GM18861 (cell line): ENCODE measurements around the gene ZSWIM3.
"Not testable (repeated sequence)": the region's sequence is repeated elsewhere in the genome, so short reads cannot be mapped to it uniquely, and the experiment has no call there.

Experiments
- ATAC-seq: cut with Tn5 transposase; IDR thresholded peaks from one replicate; pipeline ENCODE4 v1.9.1; 2021; ENCODE audit not compliant: unreplicated experiment

Gene ZSWIM3

DNA sequence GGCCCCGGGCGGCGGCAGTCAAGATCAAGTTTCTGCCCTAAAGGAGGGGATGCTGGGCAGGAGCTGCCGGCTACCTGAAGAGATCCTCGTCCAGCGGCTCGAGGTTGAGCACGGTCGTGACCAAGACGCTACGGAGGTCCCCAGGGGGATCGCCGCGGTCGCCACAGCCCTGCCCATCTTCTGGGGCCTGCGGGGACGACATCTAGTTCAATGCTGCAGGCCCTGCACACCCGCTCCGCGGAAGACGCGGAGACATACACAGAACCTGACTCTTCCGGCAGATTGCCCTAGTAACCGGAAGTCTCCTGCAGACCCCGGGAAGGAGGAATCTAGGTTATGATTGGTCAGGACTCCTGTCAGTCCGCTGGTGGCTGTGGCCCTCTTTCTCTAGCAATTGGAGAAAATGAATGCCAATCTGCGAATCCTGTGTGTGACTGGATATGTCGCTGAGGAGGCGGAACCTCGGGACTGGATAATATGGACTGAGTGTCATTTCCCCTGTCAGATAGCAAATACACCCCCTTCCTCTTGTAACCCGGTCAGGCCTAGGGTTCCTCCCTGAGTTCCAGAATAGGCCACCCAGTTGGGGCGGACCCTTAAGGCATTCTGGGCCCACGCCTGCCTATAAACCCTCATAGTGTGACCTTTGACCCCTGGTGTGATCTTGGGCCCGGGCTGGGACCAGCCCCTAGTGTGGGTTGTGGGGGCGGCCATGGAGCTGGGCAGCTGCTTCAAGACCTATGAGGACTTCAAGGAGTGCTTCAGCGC is at the start of gene ZSWIM3, which contains the start of gene ACOT8:
Gene ZSWIM3 (plus strand): TSS at position 501 of the 768 bp plus-strand sequence. CDS start 212 bp downstream, at position 713.
Gene ACOT8 (minus strand): TSS at position 279 of the 768 bp plus-strand sequence. CDS start 77 bp downstream, at position 202.
- peak; percentile 95 for ATAC-seq

DNA sequence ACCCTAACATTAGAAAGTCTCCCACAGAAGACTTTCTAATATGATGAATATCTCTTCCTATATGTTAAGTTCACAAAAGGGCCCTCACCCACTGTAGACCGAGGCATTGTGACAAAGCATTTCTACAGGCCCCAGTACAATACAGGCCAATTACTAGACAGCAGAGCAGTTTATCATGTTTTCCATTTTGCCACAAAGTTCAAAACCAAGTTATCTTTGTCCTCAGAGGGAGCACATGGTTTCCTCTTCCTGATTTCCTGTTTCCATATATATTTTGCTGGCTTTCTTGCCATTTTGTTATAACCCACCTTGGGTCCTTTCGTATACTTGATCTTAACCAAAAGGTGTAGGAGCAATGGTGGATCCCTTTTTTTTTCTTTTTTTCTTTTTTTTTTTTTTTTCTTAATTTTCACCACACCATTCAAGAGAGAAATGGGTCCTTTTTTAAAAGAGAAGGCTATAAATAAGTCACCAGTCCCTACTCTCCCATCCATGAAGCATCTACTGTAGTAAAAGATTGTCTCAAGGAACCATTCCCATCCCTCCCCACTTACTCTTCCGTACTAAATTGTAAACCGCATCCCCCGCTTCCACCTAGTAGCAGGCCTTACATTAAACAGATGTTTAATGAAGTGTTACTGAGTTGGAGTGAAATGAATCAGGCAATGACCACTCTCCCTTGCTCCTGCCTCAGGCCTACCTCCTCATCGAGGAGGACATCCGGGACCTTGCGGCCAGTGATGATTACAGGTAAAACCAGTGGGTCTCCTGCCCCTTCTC is 47.0 kb upstream of the ZSWIM3 start:
- no peak for ATAC-seq

DNA sequence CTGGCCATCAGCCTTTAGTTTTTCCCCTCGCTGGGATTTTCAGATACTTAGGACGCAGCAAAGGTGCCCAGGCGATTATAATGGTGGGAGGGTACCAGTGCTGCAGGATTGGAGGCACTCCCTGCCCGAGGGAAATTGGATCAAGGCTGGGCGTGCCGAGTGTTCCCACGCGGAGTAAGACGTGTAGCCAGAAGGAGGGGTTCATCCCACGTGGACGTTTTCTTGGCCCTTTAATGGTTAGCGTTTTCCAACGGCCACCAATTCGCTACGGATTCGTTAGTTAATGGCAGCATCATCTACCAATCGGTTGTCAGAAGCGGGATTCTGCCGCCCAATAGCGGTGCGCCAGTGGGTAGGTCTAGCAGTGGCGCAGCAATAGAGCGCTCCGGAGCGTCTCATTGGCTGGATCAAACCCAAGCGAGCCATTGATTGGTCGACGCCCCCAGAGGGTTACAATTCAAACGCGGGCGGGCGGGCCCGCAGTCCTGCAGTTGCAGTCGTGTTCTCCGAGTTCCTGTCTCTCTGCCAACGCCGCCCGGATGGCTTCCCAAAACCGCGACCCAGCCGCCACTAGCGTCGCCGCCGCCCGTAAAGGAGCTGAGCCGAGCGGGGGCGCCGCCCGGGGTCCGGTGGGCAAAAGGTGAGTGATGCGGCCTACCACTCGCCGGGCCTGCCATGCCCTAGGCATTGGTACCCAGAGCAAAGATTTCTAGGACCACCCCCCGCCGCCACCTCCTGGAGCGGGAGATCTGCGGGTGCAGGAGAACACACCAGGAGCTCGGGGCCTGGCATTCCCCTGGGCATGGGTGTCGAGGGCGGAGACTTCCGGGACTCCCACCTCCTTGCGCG is 45.0 kb upstream of the ZSWIM3 start, which contains the start of gene UBE2C:
Gene UBE2C (plus strand): TSS at position 488 of the 849 bp plus-strand sequence. CDS start 52 bp downstream, at position 540.
- ATAC-seq, result peak; percentile 93

DNA sequence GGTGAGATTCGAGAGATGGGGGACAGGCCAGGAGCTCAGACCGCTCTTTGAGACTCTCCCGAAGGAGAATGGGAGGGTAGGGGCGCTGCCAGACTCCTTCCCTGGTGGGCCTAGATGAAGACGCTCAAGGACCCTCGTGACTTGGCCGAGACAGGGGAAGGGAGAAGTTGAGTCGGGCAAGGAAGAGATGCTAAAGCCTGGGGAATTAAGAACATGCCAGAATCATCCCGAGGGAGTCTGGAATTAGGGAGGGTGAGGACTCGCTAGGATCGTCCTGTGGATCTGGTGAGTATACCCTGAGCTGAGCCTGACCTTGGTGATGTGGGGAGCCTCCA is 44.4 kb upstream of the ZSWIM3 start:
- no peak for ATAC-seq

DNA sequence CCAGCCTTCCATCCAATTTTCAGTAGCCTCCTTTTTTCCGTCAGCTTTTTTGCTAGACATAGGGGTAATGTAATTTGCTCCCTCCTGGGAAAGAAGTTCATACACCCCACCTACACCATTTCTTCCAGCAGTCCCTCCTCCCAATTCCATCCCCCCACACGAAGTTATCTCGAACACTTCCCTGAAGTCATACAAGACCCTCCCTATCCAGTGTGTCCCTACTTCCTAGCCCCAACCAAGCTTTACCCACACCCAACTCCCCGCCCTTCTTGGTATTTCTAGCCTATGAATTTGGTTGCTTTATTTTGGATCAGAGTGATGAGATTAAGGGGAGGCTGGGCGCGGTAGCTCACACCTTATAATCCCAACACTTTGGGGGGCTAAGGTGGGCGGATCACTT is 43.9 kb upstream of the ZSWIM3 start:
- no peak for ATAC-seq

DNA sequence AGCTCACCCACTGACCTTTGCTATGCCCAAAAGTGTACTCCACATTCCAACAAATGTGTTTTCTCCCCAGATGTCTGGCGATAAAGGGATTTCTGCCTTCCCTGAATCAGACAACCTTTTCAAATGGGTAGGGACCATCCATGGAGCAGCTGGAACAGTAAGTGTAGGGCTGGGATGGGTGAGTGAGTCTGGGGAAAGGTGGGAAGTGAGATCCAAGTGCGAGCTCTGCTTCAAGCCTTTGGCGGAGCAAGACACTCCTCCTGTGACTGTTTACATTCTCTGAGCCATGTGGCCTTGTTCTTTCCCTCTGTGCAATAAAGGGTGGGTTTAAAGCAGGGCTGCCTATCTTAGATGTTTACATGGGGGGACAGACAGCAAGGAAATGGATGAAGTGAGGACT is 43.1 kb upstream of the ZSWIM3 start:
- ATAC-seq, result no peak

DNA sequence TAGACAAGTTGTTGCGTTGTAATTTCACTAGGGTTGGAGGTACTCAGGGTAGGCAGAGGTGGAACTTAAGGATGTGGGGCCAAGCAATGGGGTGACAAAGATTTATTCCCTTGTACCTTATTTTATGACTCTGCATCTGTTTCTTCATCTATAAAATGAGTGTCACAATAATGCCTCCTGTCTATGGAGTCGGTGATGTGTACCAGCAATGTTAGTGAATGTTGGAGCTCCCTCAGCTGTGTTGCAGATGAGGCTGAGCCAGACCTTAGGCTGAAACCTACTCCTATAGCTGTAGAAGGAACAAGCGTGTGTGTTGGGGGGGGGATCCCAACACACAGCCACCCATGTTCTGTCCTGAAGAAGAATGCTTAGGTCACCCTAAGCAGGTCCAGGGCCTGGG is 40.5 kb upstream of the ZSWIM3 start:
- ATAC-seq, result no peak

DNA sequence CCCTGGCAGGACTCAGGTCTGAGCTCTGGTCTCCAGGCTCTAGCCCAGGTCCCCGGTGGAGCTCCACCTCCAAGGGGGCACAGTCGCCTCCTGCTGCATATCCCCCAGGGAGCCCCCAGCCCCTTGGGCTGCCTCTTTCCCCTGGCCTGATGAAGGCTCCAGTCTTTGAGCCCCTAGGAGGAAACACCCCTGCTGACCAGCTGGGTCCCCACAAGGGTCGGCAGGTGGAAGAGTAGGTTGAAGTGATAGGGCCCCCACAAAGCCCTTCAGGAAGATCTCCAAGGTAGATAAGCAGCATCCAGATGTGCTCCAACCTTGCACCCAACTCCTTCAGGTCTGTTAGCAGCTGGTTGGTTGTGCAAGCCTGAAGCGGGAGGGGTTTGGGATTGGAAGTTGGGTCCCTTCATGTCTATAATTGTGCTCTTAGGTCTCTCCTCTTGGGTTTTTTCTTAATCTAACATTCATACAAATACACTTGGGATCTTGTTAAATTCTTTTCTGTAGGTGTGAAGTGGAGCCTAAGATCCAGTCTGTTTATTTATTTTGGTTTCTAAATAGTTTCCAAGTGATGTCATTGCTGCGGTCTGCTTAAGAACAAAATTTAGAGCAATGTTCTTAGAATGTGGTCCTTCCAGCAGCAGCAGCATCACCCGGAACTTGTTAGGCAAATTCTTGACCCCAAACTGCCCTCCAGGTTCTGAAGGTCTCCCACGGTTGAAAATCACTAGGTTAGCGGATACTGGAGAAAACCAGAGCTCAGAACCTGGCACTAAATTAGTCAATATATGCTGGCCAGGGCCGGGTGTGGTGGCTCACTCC is 39.8 kb upstream of the ZSWIM3 start:
- ATAC-seq, result no peak

DNA sequence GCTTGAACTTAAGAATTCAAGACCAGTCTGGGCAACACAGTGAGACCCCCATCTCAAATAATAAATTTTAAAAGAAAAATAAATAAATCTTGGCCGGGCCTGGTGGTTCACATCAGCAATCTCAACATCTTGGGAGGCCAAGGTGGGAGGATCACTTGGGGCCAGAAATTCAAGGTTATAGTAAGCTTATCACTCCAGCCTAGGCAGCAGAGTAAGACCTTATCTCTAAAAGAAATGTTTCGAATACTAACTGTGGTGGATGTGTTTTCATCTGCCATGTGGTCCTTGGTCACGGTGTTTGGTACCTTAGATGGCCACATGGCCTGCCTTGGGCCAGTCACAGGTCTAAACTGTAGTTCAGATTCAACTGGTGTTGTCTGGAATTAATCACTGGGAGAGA is 39.2 kb upstream of the ZSWIM3 start:
- ATAC-seq, result no peak

DNA sequence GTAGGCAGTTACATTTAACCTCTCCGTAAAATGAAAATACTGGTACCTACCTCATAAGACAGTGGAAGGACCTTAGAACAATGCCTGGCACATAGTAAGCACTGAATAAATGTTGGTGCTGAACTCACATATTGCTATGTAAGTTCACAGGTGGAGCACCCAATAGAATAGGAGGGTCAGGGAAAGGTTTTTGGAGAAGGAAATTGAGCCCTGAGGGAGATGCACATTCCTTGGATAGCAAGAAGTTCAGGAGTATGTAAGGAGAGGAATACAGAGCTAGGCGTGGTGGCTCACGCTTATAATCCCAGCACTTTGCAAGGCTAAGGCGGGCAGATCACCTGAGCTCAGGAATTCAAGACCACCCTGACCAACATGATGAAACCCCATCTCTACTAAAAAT is 37.9 kb upstream of the ZSWIM3 start:
- no peak for ATAC-seq

DNA sequence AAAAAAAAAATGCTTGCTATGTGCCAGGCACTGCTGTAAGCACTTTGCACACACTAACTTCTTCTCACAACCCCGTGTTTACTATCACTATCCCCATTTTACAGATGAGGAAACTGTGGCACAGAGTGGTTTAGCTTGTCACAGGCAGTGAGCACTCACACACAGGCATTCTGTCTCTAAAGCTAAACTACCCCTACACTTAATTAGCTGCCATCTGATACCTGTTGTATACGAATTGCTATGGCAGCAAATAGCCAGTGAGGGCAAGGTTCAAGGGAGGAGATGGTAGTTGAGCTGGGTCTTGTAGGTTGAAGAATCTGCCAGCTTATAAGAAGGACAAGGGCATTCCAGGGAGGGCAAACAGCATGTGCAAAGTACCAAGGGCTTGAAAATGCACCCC is 35.5 kb upstream of the ZSWIM3 start:
- no peak for ATAC-seq

DNA sequence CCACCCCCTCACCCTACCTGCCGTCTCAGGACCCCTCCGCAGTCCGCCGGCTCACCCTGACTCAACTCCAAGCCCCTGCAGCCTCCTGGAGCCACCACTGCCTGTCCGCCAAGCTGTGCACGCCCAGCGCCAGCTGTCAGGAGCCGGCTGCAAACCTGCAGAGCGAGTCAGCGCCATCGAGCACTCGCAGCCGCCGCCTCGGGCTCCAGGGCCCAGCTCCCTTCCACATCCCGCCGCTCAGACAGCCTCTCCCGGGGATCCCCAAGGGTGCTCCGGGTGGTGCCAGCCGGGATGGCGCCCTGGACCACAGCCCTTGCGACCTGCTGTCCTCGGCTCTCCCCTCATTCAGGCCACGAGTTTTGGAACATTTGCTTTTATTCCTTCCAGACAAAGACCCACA is 34.6 kb upstream of the ZSWIM3 start:
- ATAC-seq, result no peak

DNA sequence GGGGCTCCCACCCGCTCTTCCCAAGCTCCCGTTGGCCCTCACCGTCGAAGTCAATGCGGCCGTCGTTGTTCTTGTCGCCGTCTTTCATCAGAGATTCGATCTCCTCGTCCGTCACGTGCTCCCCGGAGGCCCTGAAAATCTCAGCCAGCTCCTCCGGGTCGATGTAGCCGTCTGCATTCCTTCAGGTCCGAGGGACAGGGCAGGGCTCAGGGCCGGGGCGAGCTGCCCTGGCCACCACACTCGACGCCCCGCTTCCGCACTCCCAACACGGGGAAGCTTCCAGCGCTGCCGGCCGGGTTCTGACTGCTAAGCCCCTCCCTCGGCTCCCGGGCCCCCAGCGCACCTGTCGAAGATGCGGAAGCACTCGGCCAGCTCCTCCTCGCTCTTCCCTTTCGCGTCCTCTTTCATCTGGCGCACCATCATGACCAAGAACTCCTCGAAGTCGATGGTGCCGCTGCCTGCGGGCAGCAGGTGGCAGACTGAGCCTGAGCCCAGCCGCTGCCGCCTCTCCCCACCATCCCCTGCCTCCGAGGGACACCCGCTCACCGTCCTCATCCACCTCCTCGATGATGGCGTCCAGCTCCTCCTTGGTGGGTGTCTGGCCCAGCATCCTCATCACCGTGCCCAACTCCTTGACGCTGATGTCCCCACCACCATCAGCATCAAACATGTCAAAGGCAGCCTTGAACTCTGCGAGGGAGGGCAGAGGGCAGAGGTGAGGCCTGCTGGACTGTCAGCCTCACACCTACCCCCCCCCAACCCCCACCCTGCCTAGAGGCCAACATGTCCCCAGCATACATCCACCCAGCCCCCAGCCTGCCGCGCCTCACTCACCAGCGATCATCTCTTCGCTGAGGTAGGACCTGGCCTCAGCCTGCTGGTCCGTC is 33.2 kb upstream of the ZSWIM3 start:
- no peak for ATAC-seq

DNA sequence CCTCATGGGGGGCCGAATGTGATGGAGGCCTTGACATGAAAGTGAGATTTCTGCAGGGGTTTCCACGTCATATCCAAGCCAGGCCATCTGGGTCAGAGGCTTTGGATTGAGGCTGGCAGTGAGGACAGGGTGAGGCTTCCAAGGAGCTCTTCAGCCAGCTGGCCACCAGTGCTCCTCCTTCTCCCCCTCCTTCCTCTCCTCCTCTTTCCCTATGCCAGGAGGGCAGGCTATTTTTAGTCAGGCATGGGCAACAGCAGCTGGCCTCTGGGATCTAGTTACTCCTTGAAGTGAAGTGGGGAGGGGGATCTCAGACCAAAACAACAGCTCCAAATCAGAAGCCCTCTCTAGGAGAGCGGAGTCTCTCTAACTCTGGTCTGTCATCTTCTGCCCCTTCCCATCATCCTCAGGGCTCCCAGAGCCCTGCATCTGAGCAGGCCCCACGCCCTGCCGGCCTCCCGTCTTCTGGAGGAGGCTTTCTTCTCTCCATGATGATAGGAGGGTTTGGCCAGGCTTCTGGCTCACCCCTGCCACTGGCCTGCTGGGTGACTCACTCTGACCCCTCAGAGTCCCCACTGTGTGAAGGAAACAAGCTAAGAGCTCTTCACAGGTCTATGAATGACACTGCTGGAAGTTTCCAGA is 30.9 kb upstream of the ZSWIM3 start:
- ATAC-seq, result no peak

DNA sequence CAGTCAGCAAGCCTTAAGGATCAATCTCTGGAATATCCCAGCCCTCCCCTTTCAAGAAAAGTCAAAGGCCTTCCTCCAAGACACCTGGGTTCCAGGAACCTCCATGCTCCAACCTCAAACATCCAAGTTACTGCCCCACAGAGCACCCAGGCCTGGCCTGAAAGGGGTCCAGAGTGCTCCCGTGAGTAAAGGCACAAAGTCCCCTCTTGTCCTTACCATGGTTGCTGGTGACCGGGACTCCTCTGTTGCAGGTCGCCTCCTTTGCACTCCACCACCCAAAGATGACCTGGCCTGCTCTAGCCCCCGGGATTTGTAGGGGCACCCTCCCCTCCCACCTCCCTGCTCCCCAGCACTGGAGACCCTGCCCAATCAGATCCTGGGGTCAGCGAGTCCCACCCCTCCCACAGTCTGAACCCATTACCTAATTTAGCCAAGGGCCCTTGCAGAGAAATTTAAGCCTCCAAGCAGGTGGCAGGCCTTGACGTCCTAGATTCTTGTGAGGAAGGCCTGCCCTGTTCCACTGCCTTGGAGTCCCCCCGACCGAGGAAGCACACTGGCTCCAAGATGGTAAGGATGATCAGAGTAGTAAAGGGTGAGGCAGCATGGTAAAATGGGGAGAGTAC is 30.3 kb upstream of the ZSWIM3 start, which contains the start of gene TNNC2:
Gene TNNC2 (minus strand): TSS at position 283 of the 623 bp plus-strand sequence. CDS start 64 bp downstream, at position 219.
- ATAC-seq, result no peak

DNA sequence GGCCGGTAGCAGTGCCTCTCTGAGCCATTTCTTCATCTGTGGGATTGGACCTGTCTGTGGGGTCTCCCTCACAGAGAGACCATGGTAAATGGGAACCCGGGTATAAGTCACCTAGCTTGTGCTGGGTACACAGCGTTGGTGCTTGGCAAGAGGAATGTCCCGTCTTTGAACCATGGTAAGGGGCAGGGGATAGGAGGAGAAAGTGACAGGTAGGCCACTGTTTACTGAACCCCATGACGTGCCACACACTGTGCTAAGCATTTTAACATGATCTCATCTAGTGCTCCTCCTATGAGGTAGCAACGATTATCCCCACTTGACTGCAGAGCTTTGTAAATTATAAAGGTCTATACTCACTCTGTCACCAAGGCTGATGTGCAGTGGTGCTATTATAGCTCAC is 29.7 kb upstream of the ZSWIM3 start:
- ATAC-seq, result no peak

DNA sequence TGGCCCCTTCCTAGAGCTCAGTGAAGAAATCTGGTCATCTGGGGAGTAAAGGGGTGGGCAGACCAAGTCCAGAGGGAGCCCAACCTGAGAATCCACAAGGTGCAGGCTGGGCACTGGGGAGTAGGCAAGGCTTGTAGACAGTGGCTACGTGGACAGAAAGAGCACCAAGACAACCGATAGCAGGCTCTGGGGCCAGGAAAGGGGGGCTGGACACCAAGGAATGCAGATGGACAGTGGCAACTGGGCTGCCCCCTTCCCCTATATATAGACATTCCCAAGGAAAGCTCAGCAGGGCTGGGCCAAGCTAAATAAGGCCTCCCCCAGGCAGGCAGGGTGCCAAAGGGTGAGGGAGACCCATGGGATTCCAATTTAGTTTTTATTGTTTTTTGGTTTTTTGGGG is 28.8 kb upstream of the ZSWIM3 start:
- ATAC-seq, result no peak

DNA sequence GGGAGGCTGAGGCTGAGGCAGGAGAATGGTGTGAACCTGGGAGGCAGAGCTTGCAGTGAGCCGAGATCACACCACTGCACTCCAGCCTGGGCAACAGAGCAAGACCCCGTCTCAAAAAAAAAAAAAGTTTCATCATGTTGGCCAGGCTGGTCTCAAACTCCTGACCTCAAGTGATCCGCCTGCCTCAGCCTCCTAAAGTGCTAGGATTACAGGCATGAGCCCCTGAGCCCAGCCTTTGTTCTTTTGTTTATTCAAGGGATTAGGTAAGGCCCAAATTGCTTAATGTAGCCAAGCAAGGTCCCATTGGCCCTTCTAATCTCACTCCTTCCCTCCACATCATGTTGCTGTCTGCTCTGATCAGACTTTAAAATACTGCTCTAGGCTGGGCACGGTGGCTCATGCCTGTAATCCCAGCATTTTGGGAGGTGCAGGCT is 27.7 kb upstream of the ZSWIM3 start:
- ATAC-seq, result not testable (repeated sequence)
